Measurements from ENCODE around the gene LARP1.

DNA sequence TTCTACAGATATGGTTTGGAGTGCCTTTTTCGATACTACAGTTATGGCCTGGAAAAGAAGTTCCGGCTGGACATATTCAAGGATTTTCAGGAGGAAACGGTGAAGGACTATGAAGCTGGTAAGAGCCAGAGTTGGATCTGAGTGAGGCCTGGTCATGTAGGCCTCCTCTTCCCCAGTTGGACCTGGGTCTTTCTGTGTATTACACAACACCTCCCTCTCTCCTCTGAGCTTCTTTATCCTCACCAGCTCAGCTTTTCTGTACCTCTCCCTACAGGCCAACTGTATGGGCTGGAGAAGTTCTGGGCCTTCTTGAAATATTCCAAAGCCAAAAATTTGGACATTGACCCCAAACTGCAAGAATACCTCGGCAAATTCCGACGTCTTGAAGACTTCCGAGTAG is 56.1 kb downstream of the LARP1 start:
- no peak for TF ChIP-seq POLR2A (IDR thresholded peaks at IDR 0.05; ENCODE audit: low read depth, low read length)
- no peak for TF ChIP-seq POLR2AphosphoS5 (IDR thresholded peaks at IDR 0.05; ENCODE audit: low read depth, low read length)
- TF ChIP-seq TAF1 (IDR thresholded peaks at IDR 0.05; ENCODE audit: borderline replicate concordance, low read depth, low read length), result no peak
